ENCODE measurements around the gene RTF1.
"Not testable (repeated sequence)": the region's sequence is repeated elsewhere in the genome, so short reads cannot be mapped to it uniquely, and the experiment has no call there.

RTF1 gene

DNA sequence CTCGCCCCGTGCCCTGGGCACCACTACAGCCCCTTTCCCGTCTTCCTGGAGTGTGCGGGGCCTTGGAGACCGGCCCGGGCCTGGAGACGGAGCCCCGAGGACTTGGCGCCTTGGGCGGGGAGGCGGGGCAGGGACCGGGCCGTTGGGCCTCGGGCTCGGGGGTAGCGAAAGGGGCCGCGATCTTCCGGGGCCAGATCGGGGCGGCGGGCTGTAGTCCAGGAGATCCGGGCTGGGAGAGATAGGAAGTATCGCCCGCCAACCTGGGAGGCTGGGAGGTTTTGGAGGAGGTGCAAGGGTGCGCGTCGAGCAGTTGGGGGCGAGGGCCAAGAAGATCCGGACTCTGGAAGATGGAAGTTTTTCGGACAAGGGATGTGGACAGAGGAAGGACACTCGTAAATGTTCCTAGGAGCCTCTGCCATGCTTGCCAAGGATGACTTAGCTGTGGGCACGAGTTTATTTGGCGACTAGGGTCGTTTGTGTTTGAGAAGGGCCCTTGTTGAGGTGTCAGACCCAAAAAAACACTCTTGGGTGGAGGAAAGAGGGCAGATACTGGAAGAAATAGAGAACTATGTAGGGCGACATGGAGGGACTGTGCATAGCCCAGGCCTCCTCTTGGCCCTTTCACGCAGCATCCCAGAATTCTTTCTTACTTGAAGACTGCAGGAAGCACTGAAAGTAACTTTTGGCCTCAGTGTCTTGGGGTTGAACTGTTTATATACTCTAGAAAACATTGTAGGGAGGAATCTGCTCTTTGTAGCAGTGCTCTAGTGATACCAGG lies 712 bp downstream of the RTF1 start:
- H3K4me3 ChIP-seq (ENCODE audit: low read depth, low read length) = peak overlapping the region; percentile 87
- TF ChIP-seq, protein P1, sequence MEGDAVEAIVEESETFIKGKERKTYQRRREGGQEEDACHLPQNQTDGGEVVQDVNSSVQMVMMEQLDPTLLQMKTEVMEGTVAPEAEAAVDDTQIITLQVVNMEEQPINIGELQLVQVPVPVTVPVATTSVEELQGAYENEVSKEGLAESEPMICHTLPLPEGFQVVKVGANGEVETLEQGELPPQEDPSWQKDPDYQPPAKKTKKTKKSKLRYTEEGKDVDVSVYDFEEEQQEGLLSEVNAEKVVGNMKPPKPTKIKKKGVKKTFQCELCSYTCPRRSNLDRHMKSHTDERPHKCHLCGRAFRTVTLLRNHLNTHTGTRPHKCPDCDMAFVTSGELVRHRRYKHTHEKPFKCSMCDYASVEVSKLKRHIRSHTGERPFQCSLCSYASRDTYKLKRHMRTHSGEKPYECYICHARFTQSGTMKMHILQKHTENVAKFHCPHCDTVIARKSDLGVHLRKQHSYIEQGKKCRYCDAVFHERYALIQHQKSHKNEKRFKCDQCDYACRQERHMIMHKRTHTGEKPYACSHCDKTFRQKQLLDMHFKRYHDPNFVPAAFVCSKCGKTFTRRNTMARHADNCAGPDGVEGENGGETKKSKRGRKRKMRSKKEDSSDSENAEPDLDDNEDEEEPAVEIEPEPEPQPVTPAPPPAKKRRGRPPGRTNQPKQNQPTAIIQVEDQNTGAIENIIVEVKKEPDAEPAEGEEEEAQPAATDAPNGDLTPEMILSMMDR (IDR thresholded peaks at IDR 0.05; ENCODE audit: low read depth, low read length) = no peak

DNA sequence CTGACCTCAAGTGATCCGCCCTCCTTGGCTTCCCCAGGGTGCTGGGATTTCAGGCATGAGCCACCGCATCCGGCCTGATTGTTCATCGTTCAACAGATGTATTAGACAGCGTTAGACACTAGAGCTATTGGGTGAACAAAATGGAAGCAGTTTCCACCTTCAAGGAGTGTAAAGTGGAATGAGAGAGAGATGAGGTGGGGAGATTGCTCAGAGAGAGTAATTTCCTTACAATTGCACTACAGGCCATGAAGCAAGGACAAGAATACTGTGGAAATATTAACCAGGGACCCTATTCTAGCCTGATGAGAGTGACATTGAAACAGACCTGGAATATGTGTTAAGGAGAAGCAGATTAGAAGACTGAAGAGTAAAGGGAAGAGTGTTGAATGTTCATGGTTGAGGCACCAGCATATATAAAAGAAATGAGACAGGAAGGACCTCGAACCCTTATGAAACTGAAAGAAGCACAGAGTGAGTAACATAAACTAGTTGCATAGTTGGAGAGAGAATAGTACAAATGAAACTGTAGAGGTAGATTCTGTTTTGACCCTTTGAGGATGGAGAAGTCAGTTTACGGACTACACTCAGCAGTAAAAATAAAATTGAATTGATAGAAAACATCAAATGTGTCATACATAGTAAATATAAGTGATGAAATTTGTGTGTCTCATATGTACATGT lies 7.2 kb downstream of the RTF1 start:
- TF ChIP-seq, protein P1 (IDR thresholded peaks at IDR 0.05; ENCODE audit: low read depth, low read length) = no peak
- no peak overlapping the region for H3K4me3 ChIP-seq (ENCODE audit: low read depth, low read length)

- TF ChIP-seq, protein P1 (IDR thresholded peaks at IDR 0.05; ENCODE audit: low read depth, low read length) = no peak
- no peak overlapping the region for H3K4me3 ChIP-seq (ENCODE audit: low read depth, low read length)
These were observed 7.9 kb downstream of the RTF1 start for GRCh38 chr15:41424809-41425208.

DNA sequence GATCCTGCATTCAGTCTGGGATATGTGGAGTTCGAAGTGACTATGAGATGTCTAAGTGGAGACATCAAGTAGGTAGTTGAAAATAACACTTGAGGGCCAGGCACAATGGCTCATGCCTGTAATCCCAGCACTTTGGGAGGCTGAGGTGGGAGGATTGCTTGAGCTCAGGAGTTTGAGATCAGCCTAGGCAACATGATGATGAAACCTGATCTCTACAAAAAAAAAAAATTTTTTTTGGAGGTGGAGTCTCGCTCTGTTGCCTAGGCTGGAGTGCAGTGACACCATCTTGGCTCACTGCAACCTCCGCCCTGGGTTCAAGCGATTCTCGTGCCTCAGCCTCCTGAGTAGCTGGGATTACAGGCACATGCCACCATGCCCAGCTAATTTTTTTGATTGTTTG lies 9.0 kb downstream of the RTF1 start:
- not testable (repeated sequence) for H3K4me3 ChIP-seq (ENCODE audit: low read depth, low read length)

GRCh38 chr15:41429003-41429890 lies 12.4 kb downstream of the RTF1 start:
- H3K4me3 ChIP-seq (ENCODE audit: low read depth, low read length) = no peak overlapping the region
- TF ChIP-seq, protein P1 (IDR thresholded peaks at IDR 0.05; ENCODE audit: low read depth, low read length) = no peak

DNA sequence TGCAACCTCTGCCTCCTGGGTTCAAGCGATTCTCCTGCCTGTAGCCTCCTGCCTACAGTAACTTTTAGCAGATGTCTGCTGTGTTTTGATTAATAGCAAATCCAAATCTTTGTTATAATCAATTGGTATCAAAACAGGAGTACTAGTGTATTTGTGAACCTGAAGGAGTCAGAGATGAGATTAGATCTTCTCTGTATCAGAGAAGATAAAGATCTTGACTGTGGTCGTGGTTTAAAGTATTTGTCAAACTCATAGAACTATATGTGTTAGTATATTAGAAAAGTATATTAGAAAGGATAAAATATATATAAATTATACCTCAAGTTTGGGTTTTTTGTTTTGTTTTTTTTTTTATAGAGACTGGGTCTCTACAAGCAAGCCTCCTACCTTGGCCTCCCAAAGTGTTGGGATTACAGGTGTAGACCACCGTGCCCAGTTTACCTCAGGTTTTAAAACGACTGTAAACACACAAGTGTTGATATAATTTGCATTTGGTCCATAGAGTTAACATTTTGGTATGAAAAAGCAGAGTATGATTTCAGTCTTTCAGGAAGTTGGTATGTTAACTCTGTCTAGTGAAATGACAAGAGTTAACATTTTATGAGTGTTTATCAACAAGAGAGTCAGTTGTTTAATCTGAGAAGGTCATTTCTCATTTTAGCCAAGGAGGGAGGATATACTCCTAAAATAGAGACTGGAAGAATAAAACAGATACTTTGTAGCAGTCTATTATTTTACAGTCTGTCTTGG lies 18.3 kb downstream of the RTF1 start:
- TF ChIP-seq, protein P1 (IDR thresholded peaks at IDR 0.05; ENCODE audit: low read depth, low read length) = no peak
- no peak overlapping the region for H3K4me3 ChIP-seq (ENCODE audit: low read depth, low read length)

- TF ChIP-seq, protein P1 (IDR thresholded peaks at IDR 0.05; ENCODE audit: low read depth, low read length) = no peak
- H3K4me3 ChIP-seq (ENCODE audit: low read depth, low read length) = no peak overlapping the region
These were observed 20.6 kb downstream of the RTF1 start for GRCh38 chr15:41437448-41437847.
